ENCODE measurements around the gene SBNO2.

GRCh38 chr19:1129535-1129934 is 44.5 kb downstream of the SBNO2 start:
- TF ChIP-seq POLR2A (IDR thresholded peaks at IDR 0.05; ENCODE audit: low read depth, low read length), result no peak
- no peak for TF ChIP-seq POLR2AphosphoS5 (IDR thresholded peaks at IDR 0.05; ENCODE audit: insufficient read depth, low read depth, low read length)
- TF ChIP-seq CTCF (IDR thresholded peaks at IDR 0.05; ENCODE audit: extremely low read depth in 1 of 2, insufficient read depth in 1 of 2, low read depth in 1 of 2, low read length in 2 of 2), result no peak
- no peak for TF ChIP-seq EZH2 (IDR thresholded peaks at IDR 0.05; ENCODE audit: borderline replicate concordance, low read depth, low read length, severe bottlenecking)
- TF ChIP-seq GATA2 (IDR thresholded peaks at IDR 0.05; ENCODE audit: insufficient read depth, insufficient read length, low read depth, low read length), result no peak

Data from endothelial cell of umbilical vein (primary cell).